AG04450 (cell line): Measurements from ENCODE around the gene L3MBTL4. TPM values are rescaled to one million over a fixed set of nuclear protein-coding genes. Genes with fewer than 3 reads are reported as not detected.

Experiments used
- CTCF ChIA-PET: fragments of 300-600, 350-600 bp; formaldehyde crosslinking; extraction: SDS; loops from one replicate; lab custom pipeline; 2022; ENCODE audit warnings: antibody characterized with exemption, inconsistent platforms; lab: Charles Lee
- POLR2A ChIA-PET: fragments of 350-600 bp; formaldehyde crosslinking; extraction: SDS; loops from one replicate; lab custom pipeline; 2021; ENCODE audit warnings: antibody characterized with exemption, inconsistent platforms; lab: Yijun Ruan, JAX
- DNase-seq: peaks from one replicate; pipeline ENCODE4 v3.0.0-alpha.2; 2011; ENCODE audit warnings: low read depth, low spot score
- H3K27ac ChIP-seq: one replicate; pipeline ENCODE4 v1.5.1; 2012; ENCODE audit warnings: low read depth, low read length, control low read depth
- H3K27me3 ChIP-seq: one replicate; pipeline ENCODE4 v1.6.0; 2012; ENCODE audit warnings: low read length; ENCODE audit not compliant: control insufficient read depth, insufficient read depth
- H3K4me3 ChIP-seq: 2 replicates; pipeline ENCODE4 v1.5.1; 2011; ENCODE audit warnings: mild to moderate bottlenecking, low read depth, low read length, control low read depth
- H3K9me3 ChIP-seq: 2 replicates; pipeline ENCODE4 v1.5.1; 2012; ENCODE audit warnings: low read length; ENCODE audit not compliant: control insufficient read depth, insufficient read depth
- polyA plus RNA-seq: library from polyadenylated mRNA; depleted of rRNA; stranded (reverse); fragments of >200 nt; gene quantifications from 2 replicates; pipeline ENCODE4 v1.2.3, GENCODE V29; 2011
- TF ChIP-seq, protein P1 (sequence below): IDR thresholded peaks from 2 replicates; pipeline ENCODE4 v1.5.1; 2011; ENCODE audit warnings: low read depth, low read length, control low read depth, inconsistent platforms

L3MBTL4 gene
- polyA plus RNA-seq, 1 experiment, result 0.05 TPM

GRCh38 chr18:6297875-6298274 is 116.8 kb downstream of the L3MBTL4 start:
- POLR2A ChIA-PET, result no interaction called here
- CTCF ChIA-PET, result no interaction called here
- no peak overlapping the region for H3K27ac ChIP-seq
- DNase-seq, result no peak
- TF ChIP-seq, protein P1, sequence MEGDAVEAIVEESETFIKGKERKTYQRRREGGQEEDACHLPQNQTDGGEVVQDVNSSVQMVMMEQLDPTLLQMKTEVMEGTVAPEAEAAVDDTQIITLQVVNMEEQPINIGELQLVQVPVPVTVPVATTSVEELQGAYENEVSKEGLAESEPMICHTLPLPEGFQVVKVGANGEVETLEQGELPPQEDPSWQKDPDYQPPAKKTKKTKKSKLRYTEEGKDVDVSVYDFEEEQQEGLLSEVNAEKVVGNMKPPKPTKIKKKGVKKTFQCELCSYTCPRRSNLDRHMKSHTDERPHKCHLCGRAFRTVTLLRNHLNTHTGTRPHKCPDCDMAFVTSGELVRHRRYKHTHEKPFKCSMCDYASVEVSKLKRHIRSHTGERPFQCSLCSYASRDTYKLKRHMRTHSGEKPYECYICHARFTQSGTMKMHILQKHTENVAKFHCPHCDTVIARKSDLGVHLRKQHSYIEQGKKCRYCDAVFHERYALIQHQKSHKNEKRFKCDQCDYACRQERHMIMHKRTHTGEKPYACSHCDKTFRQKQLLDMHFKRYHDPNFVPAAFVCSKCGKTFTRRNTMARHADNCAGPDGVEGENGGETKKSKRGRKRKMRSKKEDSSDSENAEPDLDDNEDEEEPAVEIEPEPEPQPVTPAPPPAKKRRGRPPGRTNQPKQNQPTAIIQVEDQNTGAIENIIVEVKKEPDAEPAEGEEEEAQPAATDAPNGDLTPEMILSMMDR, result no peak
- no peaks in the 10 kb centered on the region for H3K27me3 ChIP-seq
- no peak overlapping the region for H3K4me3 ChIP-seq
- H3K9me3 ChIP-seq, result no peaks in the 10 kb centered on the region

GRCh38 chr18:6294148-6294784 is 120.4 kb downstream of the L3MBTL4 start:
- Histone ChIP-seq H3K27me3 (no peaks in the 10 kb centered on the region), H3K9me3 (no peaks in the 10 kb centered on the region), H3K27ac (no peak overlapping the region), H3K4me3 (no peak overlapping the region)
- ChIA-PET CTCF (no interaction called here), POLR2A (no interaction called here)
- DNase-seq, result no peak
- TF ChIP-seq, protein P1, result no peak

DNA sequence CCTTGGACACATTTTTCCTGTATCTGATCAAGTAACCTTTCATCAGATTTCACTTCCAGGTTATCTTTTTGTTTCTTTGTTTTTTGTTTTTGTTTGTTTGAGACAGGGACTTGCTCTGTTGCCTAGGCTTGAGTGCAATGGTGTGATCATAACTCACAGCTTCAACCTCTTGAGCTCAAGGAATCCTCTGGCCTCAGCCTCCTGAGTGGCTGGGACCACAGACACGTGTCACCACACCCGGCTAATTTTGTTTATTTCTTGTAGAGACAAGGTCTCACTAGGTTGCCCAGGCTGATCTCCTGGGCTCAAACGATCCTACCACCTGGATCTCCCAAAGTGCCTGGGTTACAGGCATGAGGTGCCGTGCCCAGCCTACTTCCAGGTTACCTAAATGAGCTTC is 124.9 kb downstream of the L3MBTL4 start:
- TF ChIP-seq, protein P1, result no peak
- POLR2A ChIA-PET, result no interaction called here
- CTCF ChIA-PET, result no interaction called here

GRCh38 chr18:6286585-6286984 is 128.1 kb downstream of the L3MBTL4 start:
- TF ChIP-seq, protein P1, result no peak
- Histone ChIP-seq H3K27ac (no peak overlapping the region), H3K4me3 (no peak overlapping the region), H3K9me3 (no peaks in the 10 kb centered on the region), H3K27me3 (no peaks in the 10 kb centered on the region)
- POLR2A ChIA-PET, result no interaction called here
- CTCF ChIA-PET, result no interaction called here
- no peak for DNase-seq

More for the DNA sequence above, 124.9 kb downstream of the L3MBTL4 start:
- DNase-seq, result no peak
- Histone ChIP-seq H3K9me3 (no peaks in the 10 kb centered on the region), H3K4me3 (no peak overlapping the region), H3K27ac (no peak overlapping the region), H3K27me3 (no peaks in the 10 kb centered on the region)

DNA sequence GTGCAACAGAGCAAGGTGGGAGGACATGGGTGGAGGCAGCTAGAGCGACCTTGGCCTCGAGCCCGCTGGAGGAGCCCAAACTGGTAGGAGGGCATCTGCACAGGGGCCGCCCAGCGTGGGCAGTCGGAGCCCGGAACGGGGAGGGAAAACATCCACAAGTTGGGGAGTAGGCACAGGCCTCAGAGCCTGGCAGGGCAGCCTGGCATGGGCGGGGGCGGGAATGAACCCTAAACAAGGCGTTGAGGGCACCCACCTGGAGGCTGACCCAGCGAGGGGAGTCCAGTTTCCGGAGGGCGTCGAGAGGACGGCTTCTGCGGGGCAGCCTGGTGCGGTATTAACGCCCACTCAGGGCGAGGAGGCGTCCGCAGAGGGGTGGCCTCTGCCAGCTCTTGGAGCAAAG is 129.9 kb downstream of the L3MBTL4 start:
- TF ChIP-seq, protein P1, result no peak
- Histone ChIP-seq H3K27me3 (no peaks in the 10 kb centered on the region), H3K27ac (no peak overlapping the region), H3K9me3 (no peaks in the 10 kb centered on the region), H3K4me3 (no peak overlapping the region)
- DNase-seq, result no peak
- ChIA-PET CTCF (no interaction called here), POLR2A (no interaction called here)
